GM10266 (cell line): ENCODE data around the gene IL5RA.

Experiments used
- DNase-seq: peaks from one replicate; pipeline ENCODE4 v3.0.0; 2012; ENCODE audit errors: extremely low spot score
- TF ChIP-seq, protein P1 (sequence below): IDR thresholded peaks from 2 replicates; pipeline ENCODE4 v1.5.1; 2012; ENCODE audit warnings: mild to moderate bottlenecking, low read depth; ENCODE audit not compliant: control insufficient read depth, insufficient read depth; ENCODE audit errors: missing control alignments

The IL5RA gene

DNA sequence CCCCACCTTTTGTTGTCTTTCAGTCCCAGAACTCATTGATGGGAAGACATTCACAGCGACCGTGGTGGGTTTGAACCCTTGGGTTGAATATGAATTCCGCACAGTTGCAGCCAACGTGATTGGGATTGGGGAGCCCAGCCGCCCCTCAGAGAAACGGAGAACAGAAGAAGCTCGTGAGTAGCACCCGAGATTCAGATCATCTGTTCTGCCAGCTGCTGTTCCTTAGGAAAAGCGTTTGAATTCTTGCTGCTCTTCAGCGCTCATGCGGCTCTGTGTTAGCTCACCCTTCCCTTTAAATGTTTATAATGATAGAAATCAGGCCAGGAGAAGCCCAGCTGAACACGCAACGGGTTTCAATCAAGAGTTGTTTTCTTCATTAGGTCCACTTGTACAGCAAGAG lies 73.0 kb downstream of the IL5RA start:
- TF ChIP-seq, protein P1, sequence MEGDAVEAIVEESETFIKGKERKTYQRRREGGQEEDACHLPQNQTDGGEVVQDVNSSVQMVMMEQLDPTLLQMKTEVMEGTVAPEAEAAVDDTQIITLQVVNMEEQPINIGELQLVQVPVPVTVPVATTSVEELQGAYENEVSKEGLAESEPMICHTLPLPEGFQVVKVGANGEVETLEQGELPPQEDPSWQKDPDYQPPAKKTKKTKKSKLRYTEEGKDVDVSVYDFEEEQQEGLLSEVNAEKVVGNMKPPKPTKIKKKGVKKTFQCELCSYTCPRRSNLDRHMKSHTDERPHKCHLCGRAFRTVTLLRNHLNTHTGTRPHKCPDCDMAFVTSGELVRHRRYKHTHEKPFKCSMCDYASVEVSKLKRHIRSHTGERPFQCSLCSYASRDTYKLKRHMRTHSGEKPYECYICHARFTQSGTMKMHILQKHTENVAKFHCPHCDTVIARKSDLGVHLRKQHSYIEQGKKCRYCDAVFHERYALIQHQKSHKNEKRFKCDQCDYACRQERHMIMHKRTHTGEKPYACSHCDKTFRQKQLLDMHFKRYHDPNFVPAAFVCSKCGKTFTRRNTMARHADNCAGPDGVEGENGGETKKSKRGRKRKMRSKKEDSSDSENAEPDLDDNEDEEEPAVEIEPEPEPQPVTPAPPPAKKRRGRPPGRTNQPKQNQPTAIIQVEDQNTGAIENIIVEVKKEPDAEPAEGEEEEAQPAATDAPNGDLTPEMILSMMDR: no peak
- no peak for DNase-seq

DNA sequence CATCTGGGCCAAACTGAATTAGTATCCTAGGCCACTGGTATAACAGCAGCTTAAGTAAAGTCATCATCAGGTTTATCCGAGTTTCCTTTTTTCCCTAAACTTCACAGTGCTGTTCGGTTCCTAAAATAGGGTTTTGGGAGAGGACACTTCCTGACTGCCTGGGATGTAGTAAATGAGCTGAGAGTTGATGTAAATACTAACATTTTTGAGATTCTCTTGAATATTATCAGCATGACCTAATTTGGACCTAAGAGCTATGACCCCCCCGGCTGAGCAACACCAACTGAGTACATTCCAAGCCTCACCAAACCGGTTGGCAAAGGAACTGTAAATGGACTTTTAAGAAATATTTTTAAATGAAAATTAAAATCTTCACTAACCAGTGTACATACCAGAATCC lies 78.8 kb downstream of the IL5RA start:
- DNase-seq: no peak
- TF ChIP-seq, protein P1: no peak

DNA sequence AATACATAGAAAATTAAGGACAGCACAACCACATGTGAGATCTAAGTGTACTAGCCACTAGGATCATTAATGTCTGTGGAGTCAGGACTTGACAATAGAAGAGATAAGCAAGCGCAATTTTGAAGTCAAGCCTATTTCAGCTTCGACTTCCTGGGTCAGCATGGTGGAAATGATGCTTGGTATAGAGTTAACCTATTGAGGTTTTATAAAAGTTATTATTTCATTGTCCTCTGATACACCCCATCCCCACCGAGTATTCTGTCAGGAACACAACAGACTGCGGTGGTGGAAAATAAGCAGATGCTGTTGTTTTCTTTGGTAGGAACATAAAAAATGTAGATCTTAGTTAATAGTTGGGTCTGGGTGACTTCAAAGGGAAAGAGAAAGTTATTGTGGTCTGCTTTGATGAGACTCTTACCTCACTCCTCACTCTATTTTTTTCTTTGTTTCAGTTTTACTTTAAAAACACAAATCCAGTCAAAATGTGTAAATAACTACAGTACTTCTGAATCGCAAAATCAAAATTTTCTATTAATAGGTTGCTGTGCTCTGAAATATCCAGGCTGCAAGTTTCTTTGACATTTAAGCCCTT lies 82.1 kb downstream of the IL5RA start:
- TF ChIP-seq, protein P1: no peak
- peak; percentile 42 for DNase-seq

DNA sequence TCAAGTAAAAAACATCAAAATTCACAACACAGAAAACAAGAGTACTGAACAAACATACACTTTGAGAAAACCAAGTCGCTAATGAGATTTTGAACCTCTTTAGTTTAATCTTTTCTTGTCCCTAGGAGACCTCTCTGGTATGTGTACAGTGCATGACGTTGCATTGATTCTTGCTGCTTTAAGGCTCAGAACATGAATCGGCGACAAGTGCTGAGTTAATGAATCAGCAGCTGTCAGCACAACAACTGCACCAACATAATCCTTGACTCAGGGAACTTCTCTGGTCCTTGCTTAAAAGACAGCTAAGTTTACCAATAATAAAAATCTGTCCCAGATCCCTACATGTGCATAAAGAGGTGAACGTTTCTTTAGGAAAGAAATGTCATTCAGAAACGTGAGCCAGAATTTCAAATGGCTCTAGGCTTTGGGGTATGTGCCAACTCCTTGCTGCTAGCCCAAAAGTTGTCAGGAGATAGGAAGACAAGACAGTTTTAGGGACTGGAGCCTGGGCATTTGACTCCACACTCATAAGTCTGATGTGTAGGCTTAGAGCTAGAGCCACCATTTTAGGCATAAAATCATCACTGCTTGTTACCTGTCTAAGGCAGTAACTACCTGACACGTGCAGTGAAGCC lies 86.9 kb downstream of the IL5RA start:
- DNase-seq: no peak
- TF ChIP-seq, protein P1: no peak

DNA sequence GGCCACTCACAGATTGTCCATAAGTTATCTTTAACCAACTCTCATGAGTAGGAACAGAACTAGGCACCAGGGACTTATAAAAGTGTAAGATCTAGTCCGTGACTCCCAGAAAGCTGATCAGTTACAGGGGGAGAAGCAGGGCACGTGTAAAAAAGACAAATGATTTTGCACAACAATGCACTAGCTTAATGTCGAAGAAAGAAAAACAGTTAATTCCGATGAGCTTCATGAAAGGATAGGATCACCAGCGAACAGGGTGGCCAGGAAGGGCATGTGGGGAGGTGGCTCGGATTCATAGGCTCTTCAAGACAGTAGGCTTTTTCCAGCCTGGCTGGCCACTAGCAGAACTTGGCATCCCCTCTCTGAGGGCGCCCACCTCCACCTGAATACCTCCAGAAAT lies 90.0 kb downstream of the IL5RA start:
- DNase-seq: no peak
- TF ChIP-seq, protein P1: no peak
